NB4 (cell line): ENCODE results near the gene SLC25A46.

ENCODE experiments used
- CTCF ChIP-seq: IDR thresholded peaks from one replicate; pipeline ENCODE4 v1.5.1; 2012; ENCODE audit warnings: low read depth, low read length
- MAX ChIP-seq: IDR thresholded peaks from 2 replicates; pipeline ENCODE4 v1.6.1; 2011; ENCODE audit warnings: low read depth, low read length
- MYC ChIP-seq: IDR thresholded peaks from 2 replicates; pipeline ENCODE4 v1.6.1; 2011; ENCODE audit warnings: low read depth, low read length
- POLR2A ChIP-seq: IDR thresholded peaks from 2 replicates; pipeline ENCODE4 v1.6.1; 2011; ENCODE audit warnings: mild to moderate bottlenecking; ENCODE audit not compliant: insufficient read length; ENCODE audit errors: extremely low read depth

GRCh38 chr5:110809006-110809405 is 70.2 kb downstream of the SLC25A46 start:
- TF ChIP-seq CTCF (no peak), MAX (no peak), POLR2A (no peak), MYC (no peak)
